BLaER1 (cell line): Measurements from ENCODE around the gene ALDH3B1.
A peak's percentile ranks its signal among the peaks of the same experiment; 100 is the strongest.

ENCODE experiments used
- H3K27ac ChIP-seq: shearing (Covaris generic); formaldehyde crosslinking; 2 replicates; pipeline ENCODE4 v1.8.1; 2022
- H3K27me3 ChIP-seq: shearing (Covaris generic); formaldehyde crosslinking; 2 replicates; pipeline ENCODE4 v1.8.1; 2022
- H3K36me3 ChIP-seq: shearing (Covaris generic); formaldehyde crosslinking; 2 replicates; pipeline ENCODE4 v1.8.1; 2022
- H3K4me1 ChIP-seq: shearing (Covaris generic); formaldehyde crosslinking; 2 replicates; pipeline ENCODE4 v1.8.1; 2022
- H3K4me2 ChIP-seq: shearing (Covaris generic); formaldehyde crosslinking; 2 replicates; pipeline ENCODE4 v1.8.1; 2022
- H3K4me3 ChIP-seq: shearing (Covaris generic); formaldehyde crosslinking; 2 replicates; pipeline ENCODE4 v1.8.1; 2022
- H3K9ac ChIP-seq: shearing (Covaris generic); formaldehyde crosslinking; 2 replicates; pipeline ENCODE4 v1.8.1; 2022
- H3K9me3 ChIP-seq: shearing (Covaris generic); formaldehyde crosslinking; 2 replicates; pipeline ENCODE4 v1.8.1; 2022
- H4K20me1 ChIP-seq: shearing (Covaris generic); formaldehyde crosslinking; 2 replicates; pipeline ENCODE4 v1.8.1; 2022
- Cebpa-rat ChIP-seq: shearing (Covaris generic); IDR thresholded peaks from 2 replicates; pipeline ENCODE4 v1.8.1; 2022

ALDH3B1 gene

DNA sequence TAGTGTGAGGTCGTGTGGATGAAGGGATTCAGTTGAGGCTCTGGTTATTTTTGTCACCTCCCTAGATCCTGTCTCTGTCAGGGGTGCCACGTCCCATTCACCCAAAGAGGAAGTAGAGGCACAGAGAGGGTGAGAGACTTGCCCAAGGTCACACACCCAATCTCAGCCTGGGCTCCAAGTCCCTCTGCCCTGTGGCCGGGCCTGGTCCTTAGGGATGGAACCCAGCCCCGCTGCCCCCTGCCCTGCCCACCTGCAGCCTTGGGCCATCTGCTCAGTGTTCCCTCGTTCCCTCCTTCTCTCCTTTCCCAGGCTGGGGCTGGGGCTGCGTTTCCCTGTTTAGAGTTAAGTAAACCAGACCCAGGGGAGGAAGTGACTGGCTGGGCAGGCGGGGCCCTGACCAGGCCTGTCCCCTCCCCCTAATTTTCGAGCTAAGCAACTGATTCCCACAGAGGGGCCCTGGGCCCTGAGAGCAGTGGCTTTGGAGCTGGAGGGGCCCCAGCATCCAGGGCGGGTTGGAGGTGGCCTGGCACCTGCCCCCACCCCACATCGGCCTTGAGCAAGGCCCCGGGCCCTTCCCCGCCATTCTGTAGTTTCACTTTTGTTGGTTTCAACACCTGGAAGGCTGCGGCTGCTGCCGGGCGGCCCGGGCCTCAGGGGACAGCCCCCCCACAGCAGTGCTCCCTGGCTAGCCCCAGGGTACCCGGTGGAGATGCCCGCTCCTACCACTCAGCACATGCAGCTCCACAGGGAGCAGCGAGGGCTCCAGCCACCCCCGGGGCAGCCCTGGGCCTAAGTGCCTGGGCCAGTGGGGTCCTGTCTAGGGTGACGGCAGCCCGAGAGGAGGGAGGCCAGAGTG, 30.2 kb downstream of the ALDH3B1 start:
- Histone ChIP-seq H3K9ac (peak overlapping the region; percentile 79), H3K9me3 (no peaks in the 10 kb centered on the region), H3K27me3 (no peaks in the 10 kb centered on the region), H3K4me3 (peak overlapping the region; percentile 76), H4K20me1 (peaks cover 47% of the 10 kb centered on the region), H3K4me1 (peaks cover 92% of the 10 kb centered on the region), H3K4me2 (peak overlapping the region; percentile 94), H3K27ac (peak overlapping the region; percentile 90), H3K36me3 (peaks cover 45% of the 10 kb centered on the region)
- TF ChIP-seq Cebpa-rat: no peak; the same call in 1 of the 2 replicates

DNA sequence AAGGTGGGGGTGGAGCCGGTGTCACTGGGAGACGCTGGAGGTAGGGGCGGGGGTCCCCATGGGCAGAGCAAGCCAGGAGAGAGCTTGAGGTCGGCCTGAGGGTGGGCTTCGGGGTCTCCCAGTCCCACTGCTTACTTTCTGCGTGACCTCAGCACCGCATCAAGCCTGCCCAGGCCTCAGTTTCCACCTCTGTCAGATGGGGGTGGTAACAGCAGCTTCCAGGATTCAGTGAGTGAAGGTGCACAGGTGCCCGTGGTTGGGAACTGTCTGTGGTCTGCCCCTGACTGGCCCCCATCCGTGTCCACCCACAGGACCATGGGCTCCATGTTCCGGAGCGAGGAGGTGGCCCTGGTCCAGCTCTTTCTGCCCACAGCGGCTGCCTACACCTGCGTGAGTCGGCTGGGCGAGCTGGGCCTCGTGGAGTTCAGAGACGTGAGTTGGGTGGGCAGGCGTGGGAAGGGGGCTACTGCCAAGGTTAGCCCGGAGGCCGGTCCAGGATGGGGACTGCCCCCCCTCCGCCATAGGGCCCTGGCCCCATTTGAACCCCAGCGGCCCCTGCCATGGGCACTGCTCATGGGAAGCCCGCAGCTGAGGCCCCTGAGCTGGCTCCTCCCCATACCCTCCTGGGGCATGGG, 30.9 kb downstream of the ALDH3B1 start:
- peak overlapping the region; percentile 90 for H3K27ac ChIP-seq
- peak overlapping the region; percentile 94 for H3K4me2 ChIP-seq
- H3K9me3 ChIP-seq: no peaks in the 10 kb centered on the region
- H3K27me3 ChIP-seq: no peaks in the 10 kb centered on the region
- peak overlapping the region; percentile 79 for H3K9ac ChIP-seq
- peaks cover 89% of the 10 kb centered on the region for H3K4me1 ChIP-seq
- H3K36me3 ChIP-seq: peaks cover 46% of the 10 kb centered on the region
- peaks cover 51% of the 10 kb centered on the region for H4K20me1 ChIP-seq
- H3K4me3 ChIP-seq: peak overlapping the region; percentile 76
- no peak for TF ChIP-seq Cebpa-rat

DNA sequence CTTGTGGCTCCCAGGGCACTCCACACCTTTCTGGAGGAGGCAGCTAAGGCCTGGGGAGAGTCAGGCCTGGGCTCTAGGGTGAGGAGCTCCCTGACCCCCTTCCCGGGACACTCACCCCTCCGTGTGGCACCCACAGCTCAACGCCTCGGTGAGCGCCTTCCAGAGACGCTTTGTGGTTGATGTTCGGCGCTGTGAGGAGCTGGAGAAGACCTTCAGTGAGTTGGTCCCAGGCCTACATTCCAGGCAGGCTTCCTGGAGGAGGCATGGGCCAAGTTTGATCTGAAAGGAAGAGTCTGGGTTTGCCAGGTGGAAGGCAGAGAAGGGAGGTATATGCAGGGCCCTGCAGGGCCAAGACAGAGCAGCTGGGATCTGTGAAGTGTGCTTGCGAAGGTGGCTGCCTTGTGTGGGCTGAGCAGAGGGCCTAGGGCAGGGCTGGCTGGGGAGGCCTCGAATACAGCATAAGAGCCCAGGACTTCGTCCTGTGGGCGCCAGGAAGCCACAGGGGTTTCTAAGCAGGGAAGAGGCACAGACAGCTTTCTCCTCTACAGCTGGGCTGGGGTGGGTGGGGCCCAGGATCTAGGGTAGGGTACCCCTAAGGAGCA, 31.6 kb downstream of the ALDH3B1 start:
- Histone ChIP-seq H3K9ac (peak overlapping the region; percentile 79), H3K27ac (peak overlapping the region; percentile 90), H4K20me1 (peaks cover 51% of the 10 kb centered on the region), H3K27me3 (no peaks in the 10 kb centered on the region), H3K9me3 (no peaks in the 10 kb centered on the region), H3K4me2 (peak overlapping the region; percentile 94), H3K4me3 (peak overlapping the region; percentile 76), H3K4me1 (peaks cover 82% of the 10 kb centered on the region), H3K36me3 (peaks cover 46% of the 10 kb centered on the region)
- TF ChIP-seq Cebpa-rat: no peak

DNA sequence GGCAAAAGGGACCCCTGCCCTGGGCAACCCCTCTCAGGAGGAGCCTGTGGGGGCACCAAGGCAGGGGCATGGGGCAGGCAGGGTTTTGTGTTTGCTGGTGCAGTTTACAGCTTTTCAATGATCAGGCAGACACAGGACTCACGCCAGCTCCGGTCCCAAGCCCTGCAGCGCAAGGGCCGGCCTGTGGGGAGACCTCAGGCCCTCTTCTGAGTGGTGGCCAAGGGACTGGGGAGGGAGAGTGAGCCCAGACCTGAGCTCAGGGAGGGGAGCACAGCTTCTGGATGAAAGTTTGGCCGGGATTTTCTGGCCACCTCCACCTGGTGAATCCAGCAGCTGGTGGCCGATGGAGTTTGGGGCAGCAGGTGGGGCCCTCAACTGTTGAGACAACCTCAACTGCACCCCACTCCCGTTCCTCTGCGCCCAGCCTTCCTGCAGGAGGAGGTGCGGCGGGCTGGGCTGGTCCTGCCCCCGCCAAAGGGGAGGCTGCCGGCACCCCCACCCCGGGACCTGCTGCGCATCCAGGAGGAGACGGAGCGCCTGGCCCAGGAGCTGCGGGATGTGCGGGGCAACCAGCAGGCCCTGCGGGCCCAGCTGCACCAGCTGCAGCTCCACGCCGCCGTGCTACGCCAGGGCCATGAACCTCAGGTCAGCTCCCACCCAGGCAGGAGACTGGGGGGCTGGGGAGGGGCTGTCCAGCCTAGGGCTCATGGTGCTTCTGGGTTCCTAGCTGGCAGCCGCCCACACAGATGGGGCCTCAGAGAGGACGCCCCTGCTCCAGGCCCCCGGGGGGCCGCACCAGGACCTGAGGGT, 32.3 kb downstream of the ALDH3B1 start:
- H3K36me3 ChIP-seq: peaks cover 53% of the 10 kb centered on the region
- peak overlapping the region; percentile 90 for H3K27ac ChIP-seq

DNA sequence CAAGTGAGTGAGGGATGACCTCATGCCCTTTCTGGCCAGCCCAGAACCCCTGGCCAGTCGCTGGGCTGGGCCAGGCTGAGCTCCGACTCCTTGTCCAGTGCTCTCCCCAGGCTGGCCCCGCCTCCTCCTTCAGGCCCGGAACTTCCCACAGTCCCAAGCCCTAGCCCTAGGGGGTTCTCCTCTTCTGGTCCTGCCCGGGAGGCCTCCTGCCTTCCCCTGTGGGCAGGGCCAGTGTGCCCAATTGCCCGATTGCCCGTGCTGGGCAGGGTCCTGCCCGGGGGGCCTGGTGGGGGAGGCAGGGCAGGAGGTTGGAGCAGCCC, 32.9 kb downstream of the ALDH3B1 start:
- H3K9me3 ChIP-seq: no peaks in the 10 kb centered on the region
- H3K27me3 ChIP-seq: no peaks in the 10 kb centered on the region
- H3K4me3 ChIP-seq: no peak overlapping the region
- peaks cover 59% of the 10 kb centered on the region for H3K36me3 ChIP-seq
- H4K20me1 ChIP-seq: peaks cover 51% of the 10 kb centered on the region
- H3K9ac ChIP-seq: no peak overlapping the region
- H3K4me2 ChIP-seq: peak overlapping the region; percentile 32
- H3K27ac ChIP-seq: peak overlapping the region; percentile 90
- peaks cover 70% of the 10 kb centered on the region for H3K4me1 ChIP-seq
- TF ChIP-seq Cebpa-rat: no peak

More for the DNA sequence above, 32.3 kb downstream of the ALDH3B1 start:
- H3K4me1 ChIP-seq: peaks cover 75% of the 10 kb centered on the region
- no peaks in the 10 kb centered on the region for H3K9me3 ChIP-seq
- peak overlapping the region; percentile 79; the same call in 1 of the 2 replicates for H3K9ac ChIP-seq
- TF ChIP-seq Cebpa-rat: no peak
- no peaks in the 10 kb centered on the region for H3K27me3 ChIP-seq
- H4K20me1 ChIP-seq: peaks cover 51% of the 10 kb centered on the region
- peak overlapping the region; percentile 94 for H3K4me2 ChIP-seq
- H3K4me3 ChIP-seq: no peak overlapping the region

DNA sequence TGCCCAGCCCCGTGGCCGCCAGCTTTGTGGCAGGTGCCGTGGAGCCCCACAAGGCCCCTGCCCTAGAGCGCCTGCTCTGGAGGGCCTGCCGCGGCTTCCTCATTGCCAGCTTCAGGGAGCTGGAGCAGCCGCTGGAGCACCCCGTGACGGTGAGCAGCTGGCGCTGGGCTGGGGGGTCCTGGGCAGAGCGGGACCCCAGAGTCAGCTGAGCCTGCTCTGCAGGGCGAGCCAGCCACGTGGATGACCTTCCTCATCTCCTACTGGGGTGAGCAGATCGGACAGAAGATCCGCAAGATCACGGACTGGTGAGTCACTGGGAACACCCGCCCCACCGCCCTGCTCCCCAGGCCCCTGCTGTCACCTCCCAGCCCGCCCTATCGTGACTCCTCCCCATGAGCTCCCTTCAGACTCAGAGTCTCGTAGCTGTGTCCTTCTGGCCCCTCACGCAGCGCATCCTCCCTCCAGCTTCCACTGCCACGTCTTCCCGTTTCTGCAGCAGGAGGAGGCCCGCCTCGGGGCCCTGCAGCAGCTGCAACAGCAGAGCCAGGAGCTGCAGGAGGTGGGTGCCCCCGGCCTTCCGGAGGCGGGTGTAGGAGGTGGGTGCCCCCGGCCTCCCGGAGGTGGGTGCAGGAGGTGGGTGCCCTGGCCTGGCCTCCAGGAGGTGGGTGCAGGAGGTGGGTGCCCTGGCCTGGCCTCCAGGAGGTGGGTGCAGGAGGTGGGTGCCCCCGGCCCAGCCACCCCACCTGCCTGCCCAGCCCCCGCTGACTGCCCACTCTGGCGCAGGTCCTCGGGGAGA, 33.4 kb downstream of the ALDH3B1 start:
- Histone ChIP-seq H4K20me1 (peaks cover 51% of the 10 kb centered on the region), H3K9ac (no peak overlapping the region), H3K4me2 (peak overlapping the region; percentile 32), H3K4me3 (no peak overlapping the region), H3K9me3 (no peaks in the 10 kb centered on the region), H3K4me1 (peaks cover 64% of the 10 kb centered on the region), H3K27me3 (no peaks in the 10 kb centered on the region), H3K27ac (peak overlapping the region; percentile 90), H3K36me3 (peaks cover 64% of the 10 kb centered on the region)
- no peak for TF ChIP-seq Cebpa-rat

DNA sequence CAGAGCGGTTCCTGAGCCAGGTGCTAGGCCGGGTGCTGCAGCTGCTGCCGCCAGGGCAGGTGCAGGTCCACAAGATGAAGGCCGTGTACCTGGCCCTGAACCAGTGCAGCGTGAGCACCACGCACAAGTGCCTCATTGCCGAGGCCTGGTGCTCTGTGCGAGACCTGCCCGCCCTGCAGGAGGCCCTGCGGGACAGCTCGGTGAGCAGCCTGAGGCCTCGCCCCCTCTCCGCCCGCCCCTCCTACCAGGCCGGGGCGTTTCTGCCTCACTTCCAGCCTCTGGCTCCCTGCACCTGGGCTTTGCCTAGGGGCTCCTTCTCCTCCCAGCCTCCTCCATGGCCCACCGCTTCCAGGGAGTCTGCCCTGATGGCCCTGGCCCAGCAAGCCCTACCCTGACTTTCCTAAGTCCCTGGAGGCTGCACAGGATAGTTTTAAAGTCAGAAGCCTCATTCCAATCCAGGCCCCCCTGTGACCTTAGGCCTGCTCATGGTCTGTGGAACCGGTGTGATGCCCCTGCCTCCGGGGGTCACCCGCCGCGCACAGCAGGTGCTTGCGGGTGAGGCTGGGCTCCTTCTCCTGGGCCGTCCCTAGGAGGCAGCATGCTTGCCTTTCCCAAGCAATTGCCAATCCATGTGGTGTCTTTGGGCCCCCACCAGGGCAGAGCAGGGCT, 34.2 kb downstream of the ALDH3B1 start:
- Histone ChIP-seq H3K36me3 (peaks cover 72% of the 10 kb centered on the region), H3K9ac (0 out of 2 replicates have a peak overlapping the region, but pooled peaks have one; percentile 19), H3K9me3 (no peaks in the 10 kb centered on the region), H3K27ac (peak overlapping the region; percentile 35; the same call in 1 of the 2 replicates), H3K4me3 (no peak overlapping the region), H3K27me3 (no peaks in the 10 kb centered on the region), H3K4me1 (peaks cover 57% of the 10 kb centered on the region), H3K4me2 (peak overlapping the region; percentile 32), H4K20me1 (peaks cover 51% of the 10 kb centered on the region)
- no peak for TF ChIP-seq Cebpa-rat

DNA sequence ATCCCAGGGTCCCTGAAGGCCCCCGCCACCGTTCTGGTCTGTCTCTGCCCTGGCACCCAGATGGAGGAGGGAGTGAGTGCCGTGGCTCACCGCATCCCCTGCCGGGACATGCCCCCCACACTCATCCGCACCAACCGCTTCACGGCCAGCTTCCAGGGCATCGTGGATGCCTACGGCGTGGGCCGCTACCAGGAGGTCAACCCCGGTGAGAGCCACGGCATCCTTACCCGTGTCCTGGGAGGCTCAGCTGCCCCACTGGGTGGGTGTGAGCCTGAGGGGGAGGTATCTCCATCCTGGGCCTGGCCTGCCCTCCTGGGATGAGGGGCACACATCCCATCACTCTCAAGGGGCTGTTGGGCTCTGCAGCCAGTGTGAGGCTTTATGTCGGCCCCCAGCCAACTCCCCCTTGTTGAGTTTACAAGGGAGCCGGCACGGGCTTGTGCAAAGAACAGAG, 34.8 kb downstream of the ALDH3B1 start:
- H4K20me1 ChIP-seq: peaks cover 51% of the 10 kb centered on the region
- no peak for TF ChIP-seq Cebpa-rat
- peaks cover 50% of the 10 kb centered on the region for H3K4me1 ChIP-seq
- H3K4me3 ChIP-seq: no peak overlapping the region
- H3K4me2 ChIP-seq: peak overlapping the region; percentile 32; the same call in 1 of the 2 replicates
- H3K36me3 ChIP-seq: peaks cover 78% of the 10 kb centered on the region
- H3K9ac ChIP-seq: no peak overlapping the region
- peak overlapping the region; percentile 35; the same call in 1 of the 2 replicates for H3K27ac ChIP-seq
- no peaks in the 10 kb centered on the region for H3K27me3 ChIP-seq
- H3K9me3 ChIP-seq: no peaks in the 10 kb centered on the region
